HG03457 (cell line): ENCODE measurements around the gene CA11.
A peak's percentile ranks its signal among the peaks of the same experiment; 100 is the strongest.
"Not testable (repeated sequence)": the region's sequence is repeated elsewhere in the genome, so short reads cannot be mapped to it uniquely, and the experiment has no call there.

Source experiments
- ATAC-seq: cut with Tn5 transposase; IDR thresholded peaks from one replicate; pipeline ENCODE4 v1.9.1; 2021; ENCODE audit warnings: moderate number of reproducible peaks; ENCODE audit not compliant: unreplicated experiment

The CA11 gene

DNA sequence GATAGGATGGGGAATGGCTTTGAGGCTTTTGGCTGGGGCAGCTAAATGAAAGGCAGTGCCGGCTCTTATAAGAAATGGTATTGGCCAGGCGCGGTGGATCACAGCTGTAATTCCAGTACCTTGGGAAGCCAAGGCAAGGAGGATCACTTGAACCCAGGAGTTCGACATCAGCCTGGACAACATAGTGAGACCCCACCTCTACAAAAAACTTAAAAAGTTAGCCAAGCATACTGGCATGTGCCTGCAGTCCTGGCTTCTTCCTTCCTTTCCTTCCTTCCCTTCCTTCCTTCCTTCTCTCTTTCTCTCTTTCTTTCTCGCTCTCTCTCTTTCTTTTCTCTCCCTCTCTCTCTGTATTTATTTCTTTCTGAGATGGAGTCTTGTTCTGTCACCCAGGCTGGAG lies 3.1 kb downstream of the CA11 start:
- ATAC-seq = no peak

DNA sequence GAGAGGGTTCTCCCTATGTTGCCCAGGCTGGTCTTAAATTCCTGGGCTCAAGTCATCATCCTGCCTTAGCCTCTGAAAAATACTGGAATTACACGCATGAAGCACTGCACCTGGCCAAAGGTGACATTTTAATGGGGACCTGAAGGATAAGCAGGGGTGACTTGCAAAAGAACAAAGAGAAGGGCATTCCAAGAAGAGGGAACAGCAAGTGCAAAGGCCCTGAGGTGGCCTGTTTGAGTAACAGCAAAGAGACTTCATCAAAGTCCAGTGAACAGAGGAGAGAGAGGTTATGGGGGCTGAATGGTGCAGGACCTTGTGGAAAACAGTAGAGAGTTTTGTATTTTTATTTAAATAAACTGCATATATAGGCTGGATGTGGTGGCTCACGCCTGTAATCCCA lies 4.1 kb downstream of the CA11 start:
- ATAC-seq = no peak

DNA sequence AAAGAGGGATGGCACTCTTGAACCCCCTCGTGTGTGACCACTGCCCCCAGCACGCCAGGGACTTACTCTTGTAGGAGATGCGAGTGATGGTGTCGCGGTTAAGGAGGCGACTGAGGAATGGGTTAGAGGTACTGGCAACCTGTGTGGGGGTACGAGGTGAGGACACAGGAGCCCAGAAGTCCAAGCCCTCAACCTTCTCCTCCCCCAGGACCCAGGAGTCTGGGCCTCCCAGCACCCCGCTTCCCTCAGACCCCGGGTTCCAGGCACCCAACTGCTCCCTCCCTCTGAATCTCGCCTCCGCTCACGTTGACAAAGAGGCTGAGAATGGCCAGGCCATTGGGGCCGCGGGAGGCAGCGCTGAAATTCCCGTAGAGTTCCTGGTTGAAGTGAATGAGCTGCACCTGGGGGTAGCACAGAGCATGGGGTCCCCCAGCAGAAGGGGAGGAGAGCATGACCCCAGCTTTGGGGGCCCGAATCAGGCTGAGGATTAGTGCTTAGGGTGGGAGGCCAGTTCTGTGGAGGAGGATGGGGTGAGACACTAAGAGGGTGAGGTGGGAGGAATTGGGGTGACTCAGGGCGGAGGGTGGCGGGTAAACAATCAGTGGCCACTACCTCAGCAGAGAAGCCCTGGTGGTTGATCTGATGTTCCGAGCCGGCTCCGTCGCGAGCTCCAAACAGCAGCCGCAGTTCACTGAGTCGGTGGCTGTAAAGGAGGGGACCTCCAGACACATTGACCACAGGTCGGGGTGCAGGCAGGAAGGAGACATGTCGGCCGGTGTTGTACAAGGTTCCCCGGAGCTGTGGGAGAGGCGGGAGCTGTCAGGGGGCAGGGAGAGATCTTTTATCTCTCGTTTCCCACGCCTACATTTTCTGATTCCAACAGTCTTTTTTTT lies 6.3 kb downstream of the CA11 start:
- no peak for ATAC-seq

DNA sequence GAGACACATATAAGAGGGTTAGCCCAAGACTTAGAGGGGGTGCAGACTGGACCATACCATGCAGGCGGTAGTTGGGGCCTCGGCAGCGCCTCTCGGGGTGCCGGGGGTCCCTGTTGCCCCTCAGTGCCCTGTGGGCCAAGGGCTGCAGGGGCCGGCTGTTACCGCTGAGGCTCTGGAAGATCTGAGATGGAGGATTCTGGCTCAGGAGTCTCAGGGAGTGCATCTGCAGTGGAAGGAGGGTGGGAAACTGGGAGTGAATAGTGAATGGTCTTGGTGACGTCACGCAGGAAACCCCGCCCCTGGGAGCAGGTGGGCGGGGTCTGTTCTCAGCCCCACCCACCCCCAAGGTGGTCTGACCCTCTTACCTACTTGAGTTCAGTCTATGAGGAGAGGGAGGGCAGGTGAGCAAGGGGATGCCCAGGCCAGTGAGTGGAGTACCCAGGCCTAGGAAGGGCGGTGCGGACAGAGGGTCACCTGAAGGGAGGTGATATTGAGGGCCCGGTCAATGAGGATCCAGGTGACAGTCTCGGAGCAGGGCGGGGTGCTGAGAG lies 7.1 kb downstream of the CA11 start:
- no peak for ATAC-seq

DNA sequence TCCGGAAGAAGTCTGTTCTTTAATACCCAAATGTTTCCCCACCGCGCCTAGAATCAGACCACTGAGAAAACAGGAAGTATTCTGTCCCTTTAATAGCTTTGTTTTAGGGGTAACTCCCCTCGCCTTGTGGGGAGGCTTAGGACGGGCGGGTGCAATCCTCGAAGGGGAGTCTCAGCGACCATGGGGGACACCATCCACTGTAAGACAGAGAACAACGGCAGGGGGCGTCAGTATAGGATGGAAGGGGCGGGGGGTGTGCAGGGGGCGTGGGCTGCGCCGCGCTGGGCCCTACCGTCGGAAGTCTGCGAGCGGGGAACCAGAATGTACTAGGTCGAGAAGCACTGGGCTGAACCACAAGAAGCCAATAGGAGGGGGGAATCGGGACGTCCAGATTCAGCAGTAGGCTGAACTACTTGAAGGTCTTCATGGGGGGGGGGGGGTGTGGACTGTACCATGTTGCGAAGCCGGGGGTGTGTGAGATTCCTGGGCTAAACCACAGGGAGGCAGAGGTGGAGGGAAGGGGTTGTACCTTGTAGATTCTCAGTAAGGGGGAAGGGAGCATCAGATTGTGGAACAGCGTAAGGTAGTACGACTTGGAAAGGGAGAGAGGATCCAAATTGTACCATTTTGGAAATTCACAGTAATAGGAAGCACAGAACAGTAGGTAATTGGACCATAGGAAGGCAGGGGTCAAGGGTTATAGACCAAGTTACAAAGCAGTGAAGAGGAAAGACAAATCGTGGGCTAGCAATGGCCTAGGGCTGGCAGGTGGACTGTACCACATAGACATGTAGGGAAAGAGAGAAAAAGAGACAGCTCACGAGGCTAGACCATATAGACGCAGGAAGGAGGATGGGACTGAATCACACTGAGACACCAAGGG lies 7.8 kb downstream of the CA11 start:
- peak; percentile 8 for ATAC-seq

DNA sequence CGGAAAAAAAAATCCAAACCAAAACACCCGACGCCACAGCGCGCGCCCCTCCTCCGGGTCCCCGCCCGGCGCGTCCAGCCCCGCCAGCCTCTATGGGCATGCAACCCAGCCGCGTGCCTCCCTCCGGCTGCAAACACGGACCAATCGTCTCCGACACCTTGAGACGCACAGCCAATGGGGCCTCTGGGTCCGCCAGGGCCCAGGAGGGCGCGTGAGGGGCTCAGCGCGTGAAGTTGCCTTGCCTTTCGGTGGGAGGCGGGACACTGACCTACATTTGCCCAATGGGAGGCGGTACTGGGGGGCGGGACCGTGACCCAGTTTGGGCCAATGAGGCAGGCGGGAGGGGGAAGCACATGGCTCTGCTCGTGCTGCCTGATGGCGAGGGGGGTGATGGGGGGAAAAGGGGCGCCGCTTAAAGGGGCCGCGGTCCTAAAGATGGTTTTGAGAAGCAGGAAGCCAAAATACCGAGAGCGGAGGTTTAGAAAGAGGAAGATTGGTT lies 8.5 kb downstream of the CA11 start:
- peak; percentile 46 for ATAC-seq

DNA sequence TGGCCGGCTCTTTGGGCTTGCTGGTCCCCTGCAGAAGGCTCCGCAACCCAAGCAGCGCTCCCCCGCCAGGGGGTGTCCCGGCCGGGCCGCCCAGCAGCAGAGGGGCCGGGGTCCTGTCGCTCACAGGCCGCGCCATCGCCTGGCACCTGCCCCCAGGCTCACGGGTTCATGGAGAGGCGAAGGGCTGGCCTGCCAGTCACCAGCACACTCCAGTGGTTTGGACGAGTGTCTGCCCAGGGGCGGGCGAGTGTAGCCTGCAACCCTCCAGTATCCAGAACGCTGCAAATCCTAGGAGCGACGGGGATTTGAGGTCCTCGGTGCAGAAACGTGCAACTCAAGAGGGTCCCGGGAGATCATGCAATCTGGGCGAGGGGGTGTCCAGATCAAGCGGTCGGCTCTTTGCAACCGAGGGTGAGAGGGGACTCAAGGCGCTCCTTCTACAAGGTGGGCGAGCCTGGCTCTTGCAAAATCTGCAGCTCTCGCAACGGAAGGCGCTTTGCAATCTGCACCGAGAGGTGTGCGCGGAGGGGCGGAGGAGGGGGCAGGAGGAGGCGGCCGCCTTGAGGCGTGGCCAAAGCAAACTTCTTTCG lies 9.0 kb downstream of the CA11 start, which contains the start of gene DBP:
Gene DBP, minus strand, starts transcription at position 521 of the 590 bp plus-strand sequence. Its CDS starts 385 bp downstream, at position 136.
- no peak for ATAC-seq

DNA sequence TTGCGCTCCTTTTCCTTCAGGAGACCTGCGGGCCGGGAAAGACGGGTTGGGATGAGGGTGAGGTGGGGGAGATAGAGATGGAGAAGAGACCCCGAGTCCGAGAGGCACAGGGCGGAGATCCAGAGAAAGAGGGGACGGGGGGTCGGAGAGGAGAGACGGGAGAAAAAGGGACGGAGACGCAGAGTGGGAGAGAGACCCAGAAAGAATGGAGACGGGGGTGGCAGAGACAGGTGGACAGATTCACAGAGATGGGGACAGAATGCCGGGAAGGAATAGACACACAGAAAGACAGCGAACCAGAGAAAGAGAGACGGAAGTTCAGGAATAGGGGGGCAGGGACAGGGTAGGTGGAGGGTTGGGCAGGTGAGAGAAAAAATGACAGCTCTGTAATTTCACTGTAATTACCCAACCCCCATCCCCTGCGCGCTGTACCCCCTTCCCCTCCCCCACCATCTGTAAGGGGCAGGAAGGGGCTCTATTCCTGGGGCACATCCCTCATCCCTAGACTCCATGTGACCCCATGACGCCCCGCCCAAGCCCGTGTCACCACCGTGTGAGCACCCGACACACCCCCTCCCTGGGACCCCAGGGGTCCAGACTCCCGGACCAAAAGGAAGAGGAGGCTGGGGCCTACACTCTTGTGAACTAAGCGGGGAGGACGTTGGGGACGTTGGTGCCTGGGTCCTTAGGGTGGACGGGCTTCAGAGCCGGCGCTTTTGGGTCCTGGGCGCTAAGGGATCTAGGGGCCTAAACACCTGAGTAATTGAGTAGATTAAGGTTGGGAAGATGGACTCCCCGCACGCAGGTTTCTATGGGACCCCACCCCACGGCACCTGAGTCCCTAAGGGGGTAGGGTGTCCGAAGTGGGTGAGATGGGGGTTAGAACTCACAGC lies 9.8 kb downstream of the CA11 start:
- no peak for ATAC-seq

DNA sequence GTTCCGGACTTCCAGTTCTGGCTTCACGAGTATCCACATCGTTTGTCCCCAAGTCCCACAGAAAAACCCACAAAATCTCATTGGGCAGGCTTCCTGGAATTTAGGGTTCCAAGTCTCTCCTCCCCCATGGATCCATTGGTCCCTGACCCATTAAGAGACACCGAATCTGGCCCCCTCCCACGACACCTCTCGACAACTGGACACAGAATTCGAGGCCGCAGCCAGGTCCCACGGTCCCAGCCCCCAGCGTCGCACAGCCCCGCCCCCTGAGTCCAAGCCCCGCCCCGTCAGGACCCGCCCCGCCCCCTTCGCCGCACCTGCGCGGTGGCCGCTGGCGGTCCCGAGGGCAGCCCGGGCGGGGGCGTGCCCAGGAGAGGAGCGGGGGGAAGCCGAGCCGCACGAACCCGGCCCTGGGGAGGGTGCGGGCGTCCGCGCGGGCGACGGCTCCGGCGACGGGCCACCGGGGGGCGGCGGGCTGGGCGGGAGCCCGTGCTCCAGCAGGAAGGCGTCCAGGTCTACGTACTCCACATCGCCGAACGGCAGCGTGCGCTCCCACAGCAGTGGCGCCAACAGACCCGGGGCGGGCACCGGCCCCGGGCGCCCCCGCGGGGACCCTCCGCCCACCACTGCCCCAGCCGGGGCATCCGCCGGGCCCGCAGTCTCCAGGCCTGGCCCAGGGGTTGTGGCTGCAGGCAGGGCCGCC lies 10.6 kb downstream of the CA11 start:
- ATAC-seq = no peak

DNA sequence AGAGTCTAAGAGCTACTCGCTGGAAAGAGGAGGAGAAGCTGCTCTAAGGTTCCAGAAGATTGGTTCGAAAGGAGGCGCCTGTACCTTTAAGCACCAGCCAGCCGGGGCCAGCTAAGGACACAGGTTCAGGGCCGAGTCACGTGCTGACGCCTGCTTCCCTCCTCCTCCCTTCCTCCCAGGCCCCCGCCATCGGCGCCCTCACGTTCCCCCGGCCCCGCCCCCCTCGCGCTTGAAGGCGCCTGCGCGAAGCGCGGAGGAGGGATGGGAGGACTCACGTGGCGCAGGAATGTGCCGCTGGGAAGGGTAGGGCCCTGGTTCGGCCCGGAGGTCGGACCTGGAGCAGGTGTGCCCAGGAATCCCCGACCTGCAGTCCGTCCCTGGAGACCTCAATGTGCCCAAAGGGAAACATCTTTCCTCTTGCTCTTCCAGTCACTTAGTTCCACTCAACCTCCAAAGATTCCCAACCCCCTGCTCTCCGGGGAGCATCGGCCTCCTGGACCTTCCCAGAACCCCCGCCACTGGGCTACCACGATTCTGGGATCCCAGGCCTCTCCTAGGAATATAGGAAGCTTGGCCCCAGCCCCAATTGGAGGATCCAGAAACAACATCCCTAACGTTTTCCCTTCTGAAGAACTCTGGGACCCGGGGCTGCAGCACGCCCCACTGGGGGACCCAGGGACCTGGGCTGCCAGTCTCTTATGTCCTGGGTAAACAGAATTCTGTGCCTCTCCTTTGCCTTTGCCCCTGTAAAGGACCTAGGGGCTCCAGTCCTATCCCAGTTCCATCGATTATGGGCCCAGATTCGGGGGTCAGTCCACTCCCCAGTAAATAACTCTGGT lies 11.3 kb downstream of the CA11 start:
- ATAC-seq = peak; percentile 33

DNA sequence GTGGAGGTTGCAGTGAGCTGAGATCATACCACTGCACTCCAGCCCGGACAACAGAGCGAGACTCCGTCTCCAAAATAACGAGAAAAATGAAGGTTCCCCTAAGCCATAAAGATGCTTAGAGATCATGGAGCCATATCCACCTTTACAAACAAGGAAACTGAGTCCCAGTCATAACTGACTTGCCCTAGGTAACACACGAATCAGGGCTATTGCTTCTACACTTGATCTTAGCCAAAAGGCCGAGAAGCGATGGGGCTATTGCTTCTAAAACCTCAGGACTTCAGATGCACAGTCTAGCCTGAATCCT lies 12.0 kb downstream of the CA11 start:
- ATAC-seq = no peak

DNA sequence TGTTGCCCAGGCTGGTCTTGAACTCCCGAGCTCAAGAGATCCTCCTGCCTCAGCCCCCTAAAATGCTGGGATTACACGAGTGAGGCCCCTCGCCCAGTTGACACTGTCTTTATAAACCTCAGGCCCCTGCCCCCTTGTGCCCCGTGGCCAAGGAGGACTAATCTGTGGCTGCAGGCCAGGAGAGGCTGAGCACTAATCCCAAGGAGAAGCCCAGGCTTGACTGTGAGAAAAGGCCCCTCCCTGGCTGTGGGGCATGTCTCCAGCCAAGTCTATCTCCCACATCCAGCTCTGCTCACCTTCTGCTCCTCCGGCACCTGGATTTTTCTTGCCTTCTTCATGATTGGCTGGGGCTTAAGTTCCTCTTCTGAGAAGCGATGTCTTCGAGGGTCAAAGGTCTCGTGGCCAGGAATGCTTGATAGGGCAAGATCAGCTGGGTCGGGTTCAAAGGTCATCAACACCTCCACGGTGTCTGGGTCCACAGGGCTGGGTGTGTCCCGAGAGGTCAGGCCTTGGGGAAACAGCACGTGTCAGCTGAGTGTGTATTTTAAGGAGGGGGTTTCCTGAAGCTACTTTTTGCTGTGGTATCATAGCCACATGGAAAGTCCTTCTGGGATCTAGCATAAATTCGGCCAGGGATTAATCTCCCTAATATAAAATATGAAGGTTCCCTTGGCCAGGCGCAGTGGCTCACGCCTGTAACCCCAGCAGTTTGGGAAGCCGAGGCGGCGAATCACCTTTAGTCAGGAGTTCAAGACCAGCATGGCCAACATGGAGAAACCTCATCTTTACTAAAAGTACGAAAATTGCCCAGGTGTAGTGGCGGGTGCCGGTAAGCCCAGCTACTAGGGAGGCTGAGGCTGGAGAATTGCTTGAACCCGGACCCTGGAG lies 12.6 kb downstream of the CA11 start:
- ATAC-seq = no peak

DNA sequence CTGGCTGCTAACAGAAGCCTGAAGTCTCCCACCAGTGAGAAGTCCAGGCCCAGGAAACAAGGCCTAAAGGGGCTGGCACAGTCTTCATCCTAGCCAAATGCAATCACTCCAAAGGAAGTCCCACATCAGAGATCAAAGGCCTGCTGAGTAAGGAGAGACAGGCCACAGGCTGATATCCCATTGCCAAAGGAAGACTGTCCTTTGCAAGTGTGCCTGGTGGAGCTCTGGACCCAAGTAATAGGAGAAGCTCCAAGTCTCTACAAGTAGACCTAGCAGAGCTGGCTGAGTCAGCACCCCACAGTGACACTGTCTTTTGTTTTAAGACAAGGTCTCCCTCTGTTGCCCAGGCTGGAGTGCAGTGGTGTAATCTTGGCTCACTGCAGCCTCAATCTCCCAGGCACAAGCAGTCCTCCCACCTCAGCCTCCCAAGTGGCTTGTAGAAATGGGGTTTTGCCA lies 13.3 kb downstream of the CA11 start:
- ATAC-seq = no peak

DNA sequence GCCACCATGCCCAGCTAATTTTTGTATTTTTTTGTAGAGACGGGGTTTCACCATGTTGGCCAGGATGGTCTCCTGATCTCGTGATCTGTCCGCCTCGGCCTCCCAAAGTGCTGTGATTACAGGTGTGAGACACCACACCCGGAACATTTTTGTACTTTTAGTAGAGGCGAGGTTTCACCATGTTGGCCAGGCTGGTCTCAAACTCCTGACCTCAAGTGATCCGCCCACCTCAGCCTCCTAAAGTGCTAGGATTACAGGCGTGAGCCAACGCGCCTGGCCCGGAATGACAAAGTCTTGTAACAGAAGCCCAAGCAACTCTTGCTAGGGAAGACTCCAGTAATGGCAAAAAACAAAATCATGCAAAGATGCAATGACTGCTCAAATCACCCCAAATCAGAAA lies 13.7 kb downstream of the CA11 start:
- ATAC-seq = not testable (repeated sequence)

DNA sequence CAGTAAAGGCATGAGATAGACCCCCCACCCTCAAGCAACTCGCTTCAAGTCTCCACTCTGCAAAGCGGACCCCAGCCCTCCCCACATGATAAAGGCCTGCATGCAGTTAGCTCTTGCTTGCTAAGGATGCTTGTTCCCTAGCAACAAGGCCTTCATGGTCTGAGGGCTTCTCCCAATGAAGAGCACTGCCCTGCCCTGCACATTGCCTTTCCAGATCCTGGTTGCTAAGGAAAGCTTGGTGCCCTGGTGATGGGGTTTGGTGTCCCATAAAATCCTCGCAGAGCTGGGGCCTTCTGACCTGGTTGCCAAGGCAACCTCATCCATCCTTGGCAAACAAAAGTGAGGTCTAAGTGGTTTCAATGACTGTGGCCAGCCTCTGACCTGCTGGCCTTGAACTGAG lies 14.8 kb downstream of the CA11 start:
- no peak for ATAC-seq

DNA sequence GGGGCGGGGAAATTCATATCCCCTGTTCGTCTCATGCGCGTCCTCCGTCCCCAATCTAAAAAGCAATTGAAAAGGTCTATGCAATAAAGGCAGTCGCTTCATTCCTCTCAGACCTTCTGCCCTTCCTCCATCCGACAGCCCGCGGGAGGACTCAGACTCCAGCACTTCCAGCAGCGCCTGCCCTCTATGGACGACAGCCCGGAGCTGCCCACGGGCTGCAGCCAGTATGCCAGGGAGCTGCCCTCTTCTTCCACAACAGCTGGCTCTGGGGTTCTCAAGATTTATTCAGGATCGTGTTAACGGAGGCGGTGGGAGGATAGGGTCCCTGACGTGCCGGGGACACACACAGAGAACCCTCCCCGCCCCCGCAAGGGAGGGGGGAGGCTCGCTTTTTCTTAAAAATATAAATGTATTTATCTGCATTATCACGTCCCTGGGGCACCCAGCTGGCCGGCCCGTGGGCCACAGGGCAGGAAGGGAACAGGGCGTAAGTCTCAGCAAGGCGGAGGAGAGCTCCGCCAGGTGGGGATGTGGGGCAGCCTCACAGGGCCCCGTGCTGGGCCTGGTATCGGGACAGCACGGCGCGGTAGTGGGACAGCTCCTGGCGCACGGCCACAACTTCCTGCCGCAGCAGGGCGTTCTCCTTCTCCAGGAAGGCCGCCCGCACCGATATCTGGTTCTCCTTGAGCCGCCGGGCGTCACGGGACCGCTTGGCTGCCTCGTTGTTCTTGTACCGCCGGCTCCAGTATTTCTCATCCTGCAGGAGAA lies 15.5 kb downstream of the CA11 start:
- ATAC-seq = no peak
